ENCODE data around the gene MED15.

The MED15 gene

GRCh38 chr22:20516399-20516798 is 9.0 kb downstream of the MED15 start:
- Histone ChIP-seq H3K9me3 (ENCODE audit: severe bottlenecking) (no peaks in the 10 kb centered on the region), H3K27ac (no peak overlapping the region), H3K36me3 (peaks cover 32% of the 10 kb centered on the region), H3K4me3 (ENCODE audit: low read depth, low read length) (no peak overlapping the region), H3K27me3 (ENCODE audit: insufficient read depth, low read depth, severe bottlenecking) (no peaks in the 10 kb centered on the region)
- no peak for DNase-seq
- TF ChIP-seq, protein P1, sequence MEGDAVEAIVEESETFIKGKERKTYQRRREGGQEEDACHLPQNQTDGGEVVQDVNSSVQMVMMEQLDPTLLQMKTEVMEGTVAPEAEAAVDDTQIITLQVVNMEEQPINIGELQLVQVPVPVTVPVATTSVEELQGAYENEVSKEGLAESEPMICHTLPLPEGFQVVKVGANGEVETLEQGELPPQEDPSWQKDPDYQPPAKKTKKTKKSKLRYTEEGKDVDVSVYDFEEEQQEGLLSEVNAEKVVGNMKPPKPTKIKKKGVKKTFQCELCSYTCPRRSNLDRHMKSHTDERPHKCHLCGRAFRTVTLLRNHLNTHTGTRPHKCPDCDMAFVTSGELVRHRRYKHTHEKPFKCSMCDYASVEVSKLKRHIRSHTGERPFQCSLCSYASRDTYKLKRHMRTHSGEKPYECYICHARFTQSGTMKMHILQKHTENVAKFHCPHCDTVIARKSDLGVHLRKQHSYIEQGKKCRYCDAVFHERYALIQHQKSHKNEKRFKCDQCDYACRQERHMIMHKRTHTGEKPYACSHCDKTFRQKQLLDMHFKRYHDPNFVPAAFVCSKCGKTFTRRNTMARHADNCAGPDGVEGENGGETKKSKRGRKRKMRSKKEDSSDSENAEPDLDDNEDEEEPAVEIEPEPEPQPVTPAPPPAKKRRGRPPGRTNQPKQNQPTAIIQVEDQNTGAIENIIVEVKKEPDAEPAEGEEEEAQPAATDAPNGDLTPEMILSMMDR (IDR thresholded peaks at IDR 0.05; ENCODE audit: low read depth, low read length) = no peak

DNA sequence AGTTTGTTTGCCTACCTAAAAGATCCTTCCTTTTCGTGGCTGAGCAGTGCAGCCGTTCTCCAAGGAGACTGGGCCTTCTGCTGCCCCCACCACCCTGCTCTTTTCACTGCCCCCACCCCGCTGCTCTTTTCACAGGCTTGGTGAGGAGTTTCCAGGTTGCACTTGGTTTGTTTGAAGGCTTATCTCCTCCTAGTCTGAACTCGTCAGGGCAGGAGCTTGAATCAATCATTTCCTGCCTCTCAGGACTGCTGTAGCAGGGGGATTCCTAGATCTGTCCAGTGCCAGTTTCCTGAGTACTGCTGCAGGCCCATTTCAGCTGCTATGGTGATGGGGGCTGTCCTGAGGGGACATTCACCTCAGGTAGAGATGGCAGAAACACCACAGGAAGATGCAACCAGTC is 10.0 kb downstream of the MED15 start:
- Histone ChIP-seq H3K27me3 (ENCODE audit: insufficient read depth, low read depth, severe bottlenecking) (no peaks in the 10 kb centered on the region), H3K36me3 (peaks cover 38% of the 10 kb centered on the region), H3K9me3 (ENCODE audit: severe bottlenecking) (no peaks in the 10 kb centered on the region), H3K4me3 (ENCODE audit: low read depth, low read length) (no peak overlapping the region), H3K27ac (no peak overlapping the region)
- TF ChIP-seq, protein P1 (IDR thresholded peaks at IDR 0.05; ENCODE audit: low read depth, low read length) = no peak
- no peak for DNase-seq

DNA sequence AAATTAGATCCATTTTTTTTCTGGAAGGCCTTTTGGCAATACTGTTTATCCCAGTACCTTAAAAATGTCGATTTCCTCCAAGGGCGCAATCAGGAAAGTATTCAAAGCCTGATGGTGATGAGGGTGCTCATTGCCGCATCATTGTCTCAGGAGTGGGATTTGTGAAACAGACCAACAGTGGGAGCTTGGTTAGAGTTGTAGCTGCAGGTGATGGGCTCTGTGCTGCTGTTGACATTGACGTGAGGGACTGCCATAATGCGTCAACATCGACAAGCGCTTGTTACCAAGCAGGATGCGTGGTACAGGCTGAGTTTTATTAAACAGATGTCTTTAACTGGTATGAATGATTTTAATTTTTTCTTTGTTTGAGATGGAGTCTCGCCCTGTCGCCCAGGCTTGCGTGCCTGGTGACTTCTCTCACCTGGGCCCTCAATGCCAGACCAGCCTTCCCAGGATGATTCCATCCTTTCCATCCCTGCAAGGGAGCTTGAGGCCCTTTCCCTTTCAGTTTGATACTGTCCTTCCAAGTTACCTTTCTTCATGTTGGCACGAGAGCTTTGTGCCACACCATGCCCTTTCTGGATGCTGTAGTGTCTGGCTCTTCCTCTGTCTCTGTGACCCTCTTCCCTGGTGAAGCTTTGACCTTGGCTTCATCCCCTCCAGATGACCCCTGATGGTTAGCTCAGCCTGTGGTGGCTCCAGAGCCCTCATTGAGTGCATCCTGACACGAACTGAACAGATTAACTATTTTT is 10.6 kb downstream of the MED15 start:
- DNase-seq = no peak
- TF ChIP-seq, protein P1 (IDR thresholded peaks at IDR 0.05; ENCODE audit: low read depth, low read length) = no peak
- no peaks in the 10 kb centered on the region for H3K27me3 ChIP-seq (ENCODE audit: insufficient read depth, low read depth, severe bottlenecking)
- H3K27ac ChIP-seq = no peak overlapping the region
- H3K4me3 ChIP-seq (ENCODE audit: low read depth, low read length) = no peak overlapping the region
- H3K36me3 ChIP-seq = peaks cover 38% of the 10 kb centered on the region
- no peaks in the 10 kb centered on the region for H3K9me3 ChIP-seq (ENCODE audit: severe bottlenecking)

DNA sequence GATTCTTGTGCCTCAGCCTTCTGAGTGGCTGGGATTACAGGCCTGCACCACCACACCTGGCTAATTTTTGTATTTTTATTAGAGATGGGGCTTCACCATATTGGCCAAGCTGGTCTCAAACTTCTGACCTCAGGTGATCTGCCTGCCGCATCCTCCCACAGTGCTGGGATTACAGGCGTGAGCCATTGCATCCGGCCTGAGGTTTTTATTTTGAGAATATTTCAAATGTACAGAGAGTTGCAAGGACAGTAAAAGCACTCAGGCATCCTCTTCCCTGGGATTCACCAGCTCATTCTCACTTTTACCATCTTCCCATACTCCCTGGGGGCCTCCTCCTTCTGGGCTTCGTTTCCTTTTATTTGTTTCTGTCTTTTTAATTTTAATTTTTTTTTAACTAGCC is 12.1 kb downstream of the MED15 start:
- no peaks in the 10 kb centered on the region for H3K9me3 ChIP-seq (ENCODE audit: severe bottlenecking)
- TF ChIP-seq, protein P1 (IDR thresholded peaks at IDR 0.05; ENCODE audit: low read depth, low read length) = no peak
- H3K27ac ChIP-seq = no peak overlapping the region
- no peak overlapping the region for H3K4me3 ChIP-seq (ENCODE audit: low read depth, low read length)
- no peaks in the 10 kb centered on the region for H3K27me3 ChIP-seq (ENCODE audit: insufficient read depth, low read depth, severe bottlenecking)
- H3K36me3 ChIP-seq = peaks cover 30% of the 10 kb centered on the region
- no peak for DNase-seq

DNA sequence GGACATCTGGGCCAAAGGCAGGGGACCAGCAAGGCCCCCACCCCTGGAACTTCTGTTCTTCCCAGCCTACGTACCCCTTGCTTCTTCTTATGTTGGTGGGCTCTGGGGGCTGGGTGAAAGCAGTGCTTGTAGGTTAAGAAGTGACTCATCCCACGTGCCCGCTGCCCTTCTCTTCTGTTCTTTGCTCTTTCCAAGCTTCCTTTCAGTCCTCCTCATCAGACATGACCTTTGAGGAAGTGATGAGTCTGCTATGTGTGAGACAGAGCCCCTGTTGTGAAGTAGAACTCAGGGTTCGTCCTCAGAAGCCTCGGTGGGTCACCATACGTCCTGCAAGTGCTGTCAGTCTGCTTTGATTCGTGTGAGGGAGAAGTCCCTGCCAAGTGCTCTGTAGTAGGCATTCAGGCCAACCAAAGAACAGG is 12.7 kb downstream of the MED15 start:
- H3K27ac ChIP-seq = no peak overlapping the region
- DNase-seq = no peak

More for the DNA sequence above, 12.7 kb downstream of the MED15 start:
- Histone ChIP-seq H3K4me3 (ENCODE audit: low read depth, low read length) (no peak overlapping the region), H3K9me3 (ENCODE audit: severe bottlenecking) (no peaks in the 10 kb centered on the region), H3K27me3 (ENCODE audit: insufficient read depth, low read depth, severe bottlenecking) (no peaks in the 10 kb centered on the region), H3K36me3 (peaks cover 25% of the 10 kb centered on the region)
- TF ChIP-seq, protein P1 (IDR thresholded peaks at IDR 0.05; ENCODE audit: low read depth, low read length) = no peak

All from WERI-Rb-1 (cell line).